ENCODE results near the gene RAB11FIP4. TPM values are rescaled to one million over a fixed set of nuclear protein-coding genes. Genes with fewer than 3 reads are reported as not detected.

The RAB11FIP4 gene
- total RNA-seq, 1 experiment from 2014 or later: 15.1 TPM

DNA sequence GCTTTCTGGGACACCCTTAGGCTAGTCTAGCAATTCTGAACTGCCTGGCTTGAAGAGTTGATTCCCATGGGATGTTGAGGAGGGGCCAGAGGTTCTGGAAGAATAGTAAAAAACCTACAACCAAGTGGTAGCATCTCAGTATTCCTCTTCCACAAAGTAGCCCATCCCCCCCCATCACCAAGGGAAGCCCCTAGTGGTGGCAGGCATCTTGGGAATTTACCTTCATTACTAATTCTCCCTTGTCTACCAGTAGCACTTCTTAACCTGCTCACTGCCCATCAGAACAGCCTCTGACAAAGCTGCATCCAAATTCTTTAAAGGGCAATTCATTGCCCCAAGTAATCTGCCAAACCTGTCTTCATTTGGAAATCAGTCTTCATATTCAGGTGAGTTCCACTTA, 12.8 kb upstream of the RAB11FIP4 start:
- H3K79me2 ChIP-seq (ENCODE audit: insufficient read depth, low read length): no peaks in the 10 kb centered on the region
- H3K27me3 ChIP-seq (ENCODE audit: insufficient read depth, low read length): no peaks in the 10 kb centered on the region
- no peaks in the 10 kb centered on the region for H3K9me3 ChIP-seq (ENCODE audit: control insufficient read depth in 1 of 2, insufficient read depth in 1 of 2, low read depth in 1 of 2, low read length in 2 of 2)
- H3K4me2 ChIP-seq (ENCODE audit: low read length): no peak overlapping the region
- no TSS peak for BruUV-seq (replicated peaks)
- intact Hi-C loops (cut with micrococcal nuclease): no loop called here
- DNase-seq (ENCODE audit: low read depth, low spot score) (no peak), ATAC-seq (no peak)
- H4K20me1 ChIP-seq (ENCODE audit: insufficient read depth): no peaks in the 10 kb centered on the region
- peaks cover 0 to 12% of the 10 kb centered on the region in 2 experiments; a peak in 1 of 4 replicates for H3K36me3 ChIP-seq (ENCODE audit: control insufficient read depth in 1 of 2, insufficient read depth in 2 of 2, low read length in 2 of 2)
- H3K4me1 ChIP-seq (ENCODE audit: control insufficient read depth in 1 of 2, insufficient read depth in 2 of 2, low read length in 2 of 2): no peaks in the 10 kb centered on the region
- CTCF ChIA-PET: interaction anchor here (1.6 kb wide), 1 partner anchor 11 kb away, joined by 4 read pairs; no protein-coding TSS in a partner anchor
- H3K9me2 ChIP-seq (ENCODE audit: insufficient read depth): no peaks in the 10 kb centered on the region
- TF ChIP-seq, protein P1, sequence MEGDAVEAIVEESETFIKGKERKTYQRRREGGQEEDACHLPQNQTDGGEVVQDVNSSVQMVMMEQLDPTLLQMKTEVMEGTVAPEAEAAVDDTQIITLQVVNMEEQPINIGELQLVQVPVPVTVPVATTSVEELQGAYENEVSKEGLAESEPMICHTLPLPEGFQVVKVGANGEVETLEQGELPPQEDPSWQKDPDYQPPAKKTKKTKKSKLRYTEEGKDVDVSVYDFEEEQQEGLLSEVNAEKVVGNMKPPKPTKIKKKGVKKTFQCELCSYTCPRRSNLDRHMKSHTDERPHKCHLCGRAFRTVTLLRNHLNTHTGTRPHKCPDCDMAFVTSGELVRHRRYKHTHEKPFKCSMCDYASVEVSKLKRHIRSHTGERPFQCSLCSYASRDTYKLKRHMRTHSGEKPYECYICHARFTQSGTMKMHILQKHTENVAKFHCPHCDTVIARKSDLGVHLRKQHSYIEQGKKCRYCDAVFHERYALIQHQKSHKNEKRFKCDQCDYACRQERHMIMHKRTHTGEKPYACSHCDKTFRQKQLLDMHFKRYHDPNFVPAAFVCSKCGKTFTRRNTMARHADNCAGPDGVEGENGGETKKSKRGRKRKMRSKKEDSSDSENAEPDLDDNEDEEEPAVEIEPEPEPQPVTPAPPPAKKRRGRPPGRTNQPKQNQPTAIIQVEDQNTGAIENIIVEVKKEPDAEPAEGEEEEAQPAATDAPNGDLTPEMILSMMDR (IDR thresholded peaks at IDR 0.05 in 2 of 3, conservative IDR thresholded peaks at IDR 0.05 in 1 of 3; ENCODE audit: borderline replicate concordance in 1 of 3, insufficient read depth in 1 of 3, low read depth in 2 of 3, low read length in 2 of 3): peak in 2 of 3 experiments; percentile 29 to 35; a peak in 3 of 6 replicates
- TF ChIP-seq, protein P2, sequence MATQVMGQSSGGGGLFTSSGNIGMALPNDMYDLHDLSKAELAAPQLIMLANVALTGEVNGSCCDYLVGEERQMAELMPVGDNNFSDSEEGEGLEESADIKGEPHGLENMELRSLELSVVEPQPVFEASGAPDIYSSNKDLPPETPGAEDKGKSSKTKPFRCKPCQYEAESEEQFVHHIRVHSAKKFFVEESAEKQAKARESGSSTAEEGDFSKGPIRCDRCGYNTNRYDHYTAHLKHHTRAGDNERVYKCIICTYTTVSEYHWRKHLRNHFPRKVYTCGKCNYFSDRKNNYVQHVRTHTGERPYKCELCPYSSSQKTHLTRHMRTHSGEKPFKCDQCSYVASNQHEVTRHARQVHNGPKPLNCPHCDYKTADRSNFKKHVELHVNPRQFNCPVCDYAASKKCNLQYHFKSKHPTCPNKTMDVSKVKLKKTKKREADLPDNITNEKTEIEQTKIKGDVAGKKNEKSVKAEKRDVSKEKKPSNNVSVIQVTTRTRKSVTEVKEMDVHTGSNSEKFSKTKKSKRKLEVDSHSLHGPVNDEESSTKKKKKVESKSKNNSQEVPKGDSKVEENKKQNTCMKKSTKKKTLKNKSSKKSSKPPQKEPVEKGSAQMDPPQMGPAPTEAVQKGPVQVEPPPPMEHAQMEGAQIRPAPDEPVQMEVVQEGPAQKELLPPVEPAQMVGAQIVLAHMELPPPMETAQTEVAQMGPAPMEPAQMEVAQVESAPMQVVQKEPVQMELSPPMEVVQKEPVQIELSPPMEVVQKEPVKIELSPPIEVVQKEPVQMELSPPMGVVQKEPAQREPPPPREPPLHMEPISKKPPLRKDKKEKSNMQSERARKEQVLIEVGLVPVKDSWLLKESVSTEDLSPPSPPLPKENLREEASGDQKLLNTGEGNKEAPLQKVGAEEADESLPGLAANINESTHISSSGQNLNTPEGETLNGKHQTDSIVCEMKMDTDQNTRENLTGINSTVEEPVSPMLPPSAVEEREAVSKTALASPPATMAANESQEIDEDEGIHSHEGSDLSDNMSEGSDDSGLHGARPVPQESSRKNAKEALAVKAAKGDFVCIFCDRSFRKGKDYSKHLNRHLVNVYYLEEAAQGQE (IDR thresholded peaks at IDR 0.05; ENCODE audit: low read depth): no peak
- no peak overlapping the region for H3K9ac ChIP-seq (ENCODE audit: low read length)
- POLR2A ChIA-PET: no interaction called here
- RAD21 ChIA-PET (ENCODE audit: low non-redundant PET in 1 of 2, low total read pairs in 2 of 2, uncharacterized antibody in 2 of 2, unreplicated experiment in 2 of 2): no interaction called here
- H3K4me3 ChIP-seq (replicated peaks in 1 of 2; ENCODE audit: low read depth in 1 of 2, low read length in 2 of 2): no peak overlapping the region
- H3K27ac ChIP-seq (ENCODE audit: low read depth, low read length): no peak overlapping the region
- no peak overlapping the region for H2AFZ ChIP-seq (ENCODE audit: low read depth, low read length, poor library complexity, severe bottlenecking)

Data from HCT116 (cell line).